AG20443 (cell line): ENCODE results near the gene EIF4A3.
"Not testable (repeated sequence)": the region's sequence is repeated elsewhere in the genome, so short reads cannot be mapped to it uniquely, and the experiment has no call there.

ENCODE experiments used
- DNase-seq: peaks from one replicate; pipeline ENCODE4 v3.0.0; 2012; ENCODE audit warnings: low spot score, mixed read lengths

EIF4A3 gene

DNA sequence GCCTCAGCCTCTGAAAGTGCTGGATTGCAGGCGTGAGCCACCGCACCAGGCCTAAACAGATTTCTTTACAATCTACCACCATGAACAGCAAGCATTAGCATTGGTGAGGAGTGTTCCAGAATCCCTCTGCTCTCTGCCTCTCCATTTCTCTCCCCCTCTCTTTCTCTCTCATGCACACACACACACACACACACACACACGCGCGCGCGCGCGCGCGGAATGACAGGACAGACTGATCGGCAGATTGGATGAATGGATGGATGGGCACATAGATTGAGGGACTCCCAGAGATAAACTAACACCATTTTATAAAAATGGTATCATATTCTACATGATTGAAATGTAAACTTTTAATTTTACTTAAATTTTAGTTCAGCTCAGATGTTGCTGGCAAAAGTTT is 26.2 kb upstream of the EIF4A3 start:
- no peak for DNase-seq

DNA sequence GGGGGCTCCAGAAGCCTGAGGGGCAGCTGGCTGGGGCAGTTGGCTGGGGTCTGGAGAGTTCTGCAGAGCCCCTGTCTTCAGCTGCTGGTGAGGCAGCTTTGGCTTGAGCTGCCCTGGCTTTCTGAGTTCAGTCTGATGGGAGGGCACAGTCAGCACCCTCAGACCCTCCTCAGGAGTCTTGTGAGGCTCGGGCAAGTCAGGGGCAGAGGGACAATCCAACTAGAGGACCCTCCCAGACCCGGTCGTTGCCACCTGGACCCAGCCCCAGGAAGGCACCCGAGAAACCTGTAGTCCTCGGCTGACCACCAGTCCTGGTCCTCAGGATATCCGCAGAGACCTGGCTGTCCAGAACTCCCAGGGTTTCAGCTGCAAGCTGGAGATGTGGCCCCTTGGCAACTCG is 24.8 kb upstream of the EIF4A3 start:
- no peak for DNase-seq

DNA sequence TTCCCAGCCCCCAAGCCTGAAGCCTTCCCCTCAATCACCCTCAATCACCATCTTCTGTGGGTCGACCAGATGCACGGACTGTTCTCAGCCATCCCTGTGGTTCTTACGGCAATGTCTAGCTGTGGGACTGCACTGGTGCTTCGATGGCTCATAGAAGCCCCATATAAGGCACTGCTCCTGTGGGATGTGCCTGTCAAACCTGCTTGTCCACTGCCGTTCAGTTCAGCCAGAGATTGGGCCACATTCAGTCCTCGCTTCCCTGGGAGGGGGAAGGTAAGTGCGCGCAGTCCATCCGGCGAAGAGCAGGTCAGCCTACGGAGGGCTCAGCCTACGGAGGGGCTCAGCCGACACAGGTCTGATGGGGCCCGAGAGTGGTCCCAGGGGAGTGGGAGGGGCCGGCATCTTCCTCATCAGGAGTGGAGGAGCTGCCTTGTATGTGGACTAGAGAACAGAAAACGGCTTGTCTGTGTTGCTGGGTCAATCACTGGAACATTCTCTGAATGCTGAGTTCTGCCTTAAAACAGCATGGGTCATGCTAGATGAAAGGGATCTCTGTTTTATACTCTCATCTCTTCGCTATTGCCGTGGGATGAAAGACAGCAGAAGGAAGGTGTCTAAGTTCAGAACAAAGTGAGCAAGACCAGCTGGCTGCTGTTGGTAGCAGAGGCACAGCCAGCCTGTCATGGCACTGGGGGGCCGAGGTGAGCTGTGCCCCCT is 23.0 kb upstream of the EIF4A3 start, which contains the start of gene CARD14:
CARD14 (plus strand) TSS at position 247 of the 717 bp plus-strand sequence. CDS start 11,409 bp downstream, outside the sequence.
- DNase-seq: no peak

DNA sequence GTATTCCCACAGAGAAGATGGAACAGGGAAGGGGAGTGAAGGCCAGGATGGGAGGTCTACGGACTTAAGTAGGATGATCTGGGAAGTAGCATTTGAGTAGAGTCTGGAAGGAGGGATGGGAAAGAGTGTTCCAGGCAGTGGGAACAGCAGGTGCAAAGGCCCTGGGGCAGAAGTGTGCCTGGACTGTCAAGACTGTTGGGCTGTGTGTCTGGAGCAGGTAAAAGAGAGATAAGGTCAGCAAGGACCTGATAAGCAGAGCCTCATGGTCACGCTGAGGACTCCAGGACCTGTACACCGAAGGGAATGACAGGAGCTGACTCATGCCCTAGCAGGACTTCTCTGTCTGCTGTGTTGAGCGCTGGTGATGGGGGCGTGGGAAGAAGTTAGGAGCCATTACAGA is 22.2 kb upstream of the EIF4A3 start:
- no peak for DNase-seq

DNA sequence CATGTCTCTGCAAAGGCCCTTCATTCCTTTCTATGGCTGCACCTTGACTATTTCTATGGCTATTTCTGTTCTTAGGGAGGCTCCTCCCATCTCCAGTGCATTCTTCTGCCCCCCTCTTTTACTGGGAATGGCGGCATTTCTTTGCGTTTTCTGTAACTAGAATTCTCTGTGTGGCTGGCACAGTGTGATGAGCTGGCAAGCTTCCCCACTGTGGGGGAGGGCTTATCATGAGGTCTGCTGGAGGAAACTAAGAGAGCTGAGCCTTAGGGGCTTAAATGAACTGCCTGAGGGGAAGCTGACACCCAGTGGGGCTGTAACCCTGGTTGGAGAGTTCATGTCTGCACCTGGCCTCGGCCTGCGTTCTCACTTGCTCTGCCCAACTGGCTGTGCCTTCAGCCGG is 21.4 kb upstream of the EIF4A3 start:
- DNase-seq: no peak

DNA sequence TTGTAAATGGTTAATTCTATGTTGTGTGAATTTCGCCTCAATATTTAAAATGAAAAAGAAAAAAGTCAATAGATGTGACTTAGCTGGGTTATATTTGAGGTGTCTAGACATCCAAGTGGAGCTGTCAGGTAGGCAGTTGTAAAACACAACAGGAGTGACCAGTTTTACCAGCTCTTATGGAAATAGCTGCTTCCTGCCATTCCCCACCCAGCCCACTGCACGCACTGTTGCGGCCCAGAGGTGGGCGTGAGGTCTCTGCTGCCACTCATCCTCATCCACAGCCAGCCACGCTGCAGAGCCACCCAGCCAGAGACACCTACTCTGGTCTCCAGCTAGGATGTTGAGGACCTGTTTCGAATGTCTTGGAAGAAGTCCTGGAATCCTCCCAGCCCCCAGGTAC is 19.5 kb upstream of the EIF4A3 start:
- peak; percentile 3 for DNase-seq

DNA sequence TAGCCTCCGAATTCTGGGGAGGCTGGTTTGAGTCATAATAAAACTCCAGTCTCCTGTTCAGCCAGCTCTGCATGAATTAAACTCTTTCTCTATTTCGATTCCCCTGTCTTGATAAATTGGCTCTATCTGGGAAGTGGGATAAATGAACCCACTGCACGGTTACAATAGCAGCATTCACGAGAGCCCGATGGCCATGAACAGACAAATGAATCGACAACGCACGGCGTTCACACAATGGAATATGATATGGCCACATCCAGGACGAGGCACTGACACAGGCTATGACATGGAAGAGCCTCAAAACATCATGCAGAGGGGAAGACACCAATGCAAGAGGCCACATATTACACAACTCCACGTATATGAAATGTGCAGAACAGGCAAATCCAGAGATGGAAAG is 17.3 kb upstream of the EIF4A3 start:
- DNase-seq: no peak

DNA sequence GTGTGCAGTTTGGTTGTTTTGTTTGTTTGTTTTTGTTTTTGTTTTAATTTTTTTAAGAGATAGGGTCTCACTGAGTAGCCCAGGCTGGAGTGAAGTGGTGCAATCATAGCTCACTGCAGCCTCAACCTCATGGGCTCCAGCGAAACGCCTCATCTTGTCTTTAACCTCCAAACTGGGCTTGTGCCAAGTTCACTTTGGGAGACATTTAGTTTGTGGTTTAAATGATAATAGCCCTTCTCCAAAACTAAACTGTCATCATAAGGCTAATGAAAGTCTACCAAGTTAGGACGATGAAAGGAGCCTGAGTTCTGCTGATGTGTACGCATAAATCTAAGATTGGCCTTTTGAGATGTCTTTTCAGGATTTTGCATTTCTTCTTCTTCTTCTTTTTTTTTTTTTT is 16.4 kb upstream of the EIF4A3 start:
- DNase-seq: no peak

DNA sequence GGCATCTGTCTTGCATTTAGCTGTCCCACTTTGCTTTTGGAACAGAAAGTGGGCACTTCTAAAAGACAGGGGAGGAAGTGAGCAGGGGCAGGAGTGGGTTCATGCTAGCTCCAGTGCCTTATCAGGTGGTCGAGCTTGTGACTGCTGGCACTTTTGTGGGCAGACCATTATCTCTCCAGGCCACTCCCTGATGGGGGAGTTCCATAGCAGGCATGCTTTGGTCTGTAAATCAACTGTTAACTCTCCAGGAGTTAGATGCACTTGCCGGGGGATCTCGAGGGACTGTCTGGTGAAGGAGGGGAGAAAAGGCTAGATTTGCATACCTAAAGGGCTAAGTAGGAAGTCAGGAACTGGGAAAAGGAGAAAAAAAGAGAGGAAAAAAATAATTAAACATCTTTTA is 13.6 kb upstream of the EIF4A3 start:
- DNase-seq: no peak

DNA sequence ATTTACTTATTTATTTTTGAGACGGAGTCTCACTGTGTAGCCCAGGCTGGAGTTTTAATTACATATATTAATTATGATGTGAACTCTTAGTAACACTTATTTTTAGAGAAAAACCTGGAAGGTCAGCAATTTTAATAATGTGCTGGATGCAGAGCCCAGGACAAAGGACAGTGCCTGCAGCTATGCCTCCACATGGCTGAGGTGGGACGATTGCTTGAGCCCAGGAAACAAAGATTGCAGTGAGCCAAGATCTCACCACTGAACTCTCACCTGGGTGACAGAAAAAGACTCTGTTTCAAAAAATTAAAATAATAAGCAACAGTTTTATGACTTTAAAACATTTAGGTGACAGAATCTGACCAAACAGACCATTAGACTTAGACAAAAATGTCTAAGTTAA is 11.9 kb upstream of the EIF4A3 start:
- DNase-seq: no peak

DNA sequence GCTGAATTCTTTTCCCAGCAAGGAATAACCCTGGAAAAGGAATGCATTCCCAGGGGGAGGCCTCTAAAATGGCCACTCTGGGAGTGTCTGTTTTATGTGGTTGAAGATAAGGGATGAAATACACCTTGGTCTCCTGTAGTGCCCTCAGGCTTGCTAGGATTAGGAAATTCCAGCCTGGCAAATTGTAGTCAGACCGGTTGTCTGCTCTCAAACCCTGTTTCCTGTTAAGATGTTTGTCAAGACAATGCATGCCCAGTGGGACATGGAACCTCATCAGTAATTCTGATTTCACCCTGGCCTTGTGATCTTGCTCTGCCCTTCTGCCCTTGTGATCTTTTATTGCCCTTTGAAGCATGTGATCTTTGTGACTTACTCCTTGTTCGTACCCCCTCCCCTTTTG is 8.7 kb upstream of the EIF4A3 start:
- not testable (repeated sequence) for DNase-seq

DNA sequence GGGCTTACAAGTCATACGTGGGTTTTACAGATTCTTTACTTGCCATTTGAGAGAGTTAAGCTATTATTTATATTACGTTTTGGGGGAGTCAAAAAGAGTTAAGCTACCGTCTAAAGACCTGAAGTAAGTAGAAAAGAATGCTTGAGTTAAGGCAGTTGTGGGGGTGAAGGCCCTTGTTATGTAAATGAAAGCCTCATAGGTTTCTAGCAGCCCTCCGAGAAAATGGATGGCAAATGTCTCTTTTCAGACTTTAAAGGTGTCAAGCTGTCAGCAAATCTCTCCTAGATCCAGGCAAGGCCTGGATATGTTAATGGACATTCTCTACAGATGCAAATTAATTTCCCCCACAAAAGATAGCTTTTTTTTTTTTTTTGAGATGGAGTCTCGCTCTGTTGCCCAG is 7.2 kb upstream of the EIF4A3 start:
- no peak for DNase-seq

DNA sequence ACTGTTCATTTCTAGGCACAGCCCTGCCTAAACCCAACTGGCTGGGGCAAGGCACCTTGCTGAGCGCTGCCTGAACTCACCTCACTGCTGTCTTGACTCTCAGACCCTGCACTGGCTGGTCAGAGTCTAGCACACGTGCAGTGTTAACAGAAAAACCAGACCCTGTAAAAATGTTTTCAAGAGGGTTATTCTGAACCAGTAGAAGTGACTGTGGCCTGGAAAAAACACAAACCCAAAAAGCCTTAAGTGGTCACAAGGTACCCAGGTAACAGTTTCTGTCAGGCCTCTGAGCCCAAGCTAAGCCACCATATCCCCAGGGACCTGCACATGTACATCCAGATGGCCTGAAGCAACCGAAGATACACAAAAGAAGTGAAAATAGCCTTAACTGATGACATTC is 6.1 kb upstream of the EIF4A3 start:
- no peak for DNase-seq

DNA sequence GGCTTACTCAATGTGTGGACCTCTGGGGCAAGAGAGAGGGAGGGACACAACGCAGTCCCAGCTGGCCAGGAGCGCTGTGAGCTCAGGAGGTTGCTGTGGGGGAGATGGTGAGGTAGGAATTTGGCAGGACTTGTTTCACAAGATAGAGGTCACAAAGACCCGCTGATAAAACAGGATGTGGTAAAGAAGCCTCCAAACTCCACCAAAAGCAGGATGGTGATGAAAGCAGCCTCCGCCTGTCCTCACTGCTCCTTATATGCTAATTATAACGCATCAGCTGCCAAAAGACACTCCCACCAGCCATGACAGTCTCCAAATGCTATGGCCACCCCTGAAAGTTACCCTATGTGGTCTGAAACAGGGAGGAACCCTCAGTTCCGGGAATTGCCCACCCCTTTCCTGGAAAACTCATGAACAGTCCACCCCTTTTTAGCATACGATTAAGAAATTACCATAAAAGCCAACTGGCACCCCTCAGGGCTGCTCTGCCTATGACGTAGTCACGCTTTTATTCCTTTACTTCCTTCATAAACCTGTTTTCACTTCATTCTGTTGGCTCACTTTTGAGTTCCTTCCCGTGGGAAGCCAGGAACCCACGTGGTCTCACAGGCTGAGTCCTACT is 5.3 kb upstream of the EIF4A3 start:
- DNase-seq: no peak

DNA sequence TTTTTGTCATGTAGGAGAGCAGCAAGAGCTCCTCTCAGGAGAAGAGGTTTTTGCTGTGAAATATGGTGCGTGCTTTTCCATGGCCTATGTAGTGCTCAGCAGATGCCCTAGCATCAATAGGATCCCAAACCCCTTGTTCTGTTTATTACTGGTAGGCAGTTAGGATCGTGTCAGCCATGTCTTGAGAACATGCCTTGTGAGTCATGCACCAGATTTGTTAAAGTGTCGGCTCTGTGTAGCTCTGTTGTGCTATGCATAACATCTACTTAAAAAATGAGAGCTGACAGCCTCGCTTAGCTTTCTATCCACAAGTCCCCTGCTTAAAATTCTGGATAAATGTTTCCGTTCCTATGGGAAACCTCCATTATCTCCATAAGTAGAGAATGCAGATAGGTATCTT is 4.4 kb upstream of the EIF4A3 start:
- DNase-seq: peak; percentile 45

DNA sequence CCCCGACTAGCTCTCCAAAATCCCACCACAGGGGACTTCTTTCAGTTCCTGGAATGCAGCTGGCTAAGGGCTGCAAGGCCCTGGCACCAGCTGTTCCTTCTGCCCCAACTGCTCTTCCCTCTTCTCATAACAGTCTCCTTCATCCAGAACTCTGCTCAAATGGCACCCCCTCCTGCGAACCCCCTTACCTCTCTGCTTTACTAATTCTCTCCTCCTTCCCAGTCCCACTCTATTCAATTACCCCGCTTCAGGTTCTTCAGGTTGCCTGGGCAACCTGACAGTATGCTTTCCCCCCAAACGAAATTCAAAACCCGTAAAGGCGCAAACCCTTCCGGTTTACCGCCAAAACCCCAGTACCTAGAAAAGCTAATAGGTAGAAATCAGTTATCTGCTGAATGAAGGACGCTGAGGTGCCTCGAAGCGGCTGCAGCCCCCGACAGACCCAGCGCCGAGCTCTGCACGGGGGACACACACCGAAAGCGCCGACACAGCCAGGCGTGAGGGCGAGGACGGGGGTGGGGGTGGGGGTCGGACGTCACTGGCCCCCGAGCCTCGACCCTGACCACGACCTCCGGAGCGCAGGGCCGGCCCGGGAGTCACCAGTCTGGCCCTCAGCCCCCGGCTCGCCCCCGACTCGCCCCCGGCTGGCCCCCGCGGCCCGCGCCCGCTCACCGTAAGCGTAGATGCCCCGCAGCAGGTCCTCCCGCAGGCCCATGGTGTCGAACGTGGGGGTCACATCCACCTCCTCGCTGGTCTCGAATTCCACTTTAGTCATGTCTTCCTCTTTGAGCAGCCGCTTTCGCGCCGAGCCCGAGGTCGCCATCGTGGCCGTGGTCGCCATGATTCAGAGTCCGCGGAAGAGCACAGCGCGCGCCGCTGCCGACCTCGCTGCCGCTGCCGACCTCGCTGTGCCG is 550 bp downstream of the EIF4A3 start:
- DNase-seq: peak; percentile 49

DNA sequence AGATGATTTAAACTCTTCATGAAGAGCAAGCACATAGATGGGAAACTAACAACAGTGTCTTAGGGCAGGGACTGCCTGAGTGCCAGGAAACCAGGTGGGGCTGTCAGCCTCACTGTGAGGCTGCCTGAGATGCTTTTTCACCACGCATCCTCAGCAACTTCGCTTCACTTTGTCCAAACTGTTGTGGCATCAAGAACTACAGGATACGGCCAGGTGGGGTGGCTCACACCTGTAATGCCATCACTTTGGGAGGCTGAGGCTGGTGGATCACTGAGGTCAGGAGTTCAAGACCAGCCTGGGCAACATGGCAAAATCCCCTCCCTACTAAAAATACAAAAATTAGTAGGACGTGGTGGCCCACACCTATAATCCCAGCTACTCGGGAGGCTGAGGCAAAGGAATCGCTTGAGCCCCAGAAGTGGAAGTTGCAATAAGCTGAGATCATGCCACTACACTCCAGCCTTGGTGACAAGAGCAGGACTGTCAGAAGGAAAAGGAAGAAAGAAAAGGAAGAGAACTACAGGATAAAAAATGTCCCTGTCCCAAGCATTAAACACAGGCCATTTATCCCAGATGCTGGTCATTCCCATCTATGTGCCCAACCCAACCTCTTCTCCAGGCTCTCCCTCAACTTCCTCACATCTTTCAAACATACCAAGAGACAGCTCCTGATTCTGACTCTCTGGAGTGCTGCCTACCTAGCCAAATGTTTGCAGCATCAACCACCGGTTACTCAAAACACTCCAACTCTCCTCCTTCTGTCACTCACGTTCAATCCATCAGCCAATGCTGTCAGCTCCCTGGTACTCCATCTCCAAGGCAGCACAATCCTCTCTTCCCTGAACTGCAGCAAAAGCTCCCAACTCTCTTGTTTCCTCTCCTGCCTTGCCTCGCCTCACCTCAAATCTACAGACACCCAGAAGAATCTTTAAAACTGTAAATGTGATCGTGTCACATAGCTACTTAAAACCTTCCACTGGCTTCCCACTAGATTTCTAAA is 1.6 kb downstream of the EIF4A3 start:
- no peak for DNase-seq

DNA sequence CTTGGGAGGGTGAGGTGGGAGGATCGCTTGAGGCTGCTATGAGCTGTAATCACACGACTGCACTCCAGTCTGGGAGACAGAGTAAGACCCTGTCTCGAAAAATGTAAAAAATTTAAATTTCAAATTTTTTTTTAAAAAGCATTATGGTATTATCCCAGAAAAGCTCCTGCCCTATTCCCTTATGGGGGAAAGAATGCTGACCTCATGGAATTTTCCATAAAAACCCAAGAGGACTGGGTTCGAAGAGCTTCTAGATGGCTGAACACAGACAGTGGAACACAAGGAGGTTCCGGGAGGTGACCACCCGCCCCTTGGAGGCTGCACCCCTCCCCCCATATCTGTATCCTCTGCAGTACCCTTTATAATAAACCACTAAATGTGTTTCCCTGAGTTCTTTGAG is 4.0 kb downstream of the EIF4A3 start:
- no peak for DNase-seq

DNA sequence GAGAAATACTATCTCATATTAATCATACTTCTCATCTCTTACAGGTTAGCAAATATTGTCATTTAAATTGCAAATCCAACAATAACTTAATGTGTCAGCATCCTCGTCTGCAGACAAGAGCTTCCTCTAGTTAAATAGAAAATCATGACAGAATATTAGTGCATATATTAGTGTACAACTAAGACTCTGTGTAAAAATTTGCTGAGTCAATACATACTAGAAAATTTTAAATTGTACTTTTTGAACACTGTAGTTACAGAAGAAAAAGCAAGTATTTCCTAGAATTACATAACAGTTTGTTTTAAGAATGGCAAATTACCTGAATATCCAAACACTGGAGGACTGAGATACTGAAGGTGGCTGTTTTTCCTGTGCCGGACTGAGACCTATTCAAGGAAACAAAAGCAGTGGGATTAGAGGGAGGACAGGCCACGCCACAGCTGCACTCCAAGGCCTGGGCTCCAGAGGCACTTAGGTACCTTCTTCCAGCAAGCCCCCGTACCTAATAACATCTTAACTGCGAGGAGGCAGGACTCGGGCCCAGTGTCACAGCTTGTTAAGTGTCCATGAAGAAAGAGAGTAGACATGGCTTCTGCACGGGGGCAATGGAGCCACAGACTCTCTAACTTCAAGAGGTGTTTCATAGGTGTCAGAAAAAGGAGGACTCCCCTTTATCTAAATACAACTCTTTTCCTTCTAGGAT is 5.3 kb downstream of the EIF4A3 start:
- no peak for DNase-seq

DNA sequence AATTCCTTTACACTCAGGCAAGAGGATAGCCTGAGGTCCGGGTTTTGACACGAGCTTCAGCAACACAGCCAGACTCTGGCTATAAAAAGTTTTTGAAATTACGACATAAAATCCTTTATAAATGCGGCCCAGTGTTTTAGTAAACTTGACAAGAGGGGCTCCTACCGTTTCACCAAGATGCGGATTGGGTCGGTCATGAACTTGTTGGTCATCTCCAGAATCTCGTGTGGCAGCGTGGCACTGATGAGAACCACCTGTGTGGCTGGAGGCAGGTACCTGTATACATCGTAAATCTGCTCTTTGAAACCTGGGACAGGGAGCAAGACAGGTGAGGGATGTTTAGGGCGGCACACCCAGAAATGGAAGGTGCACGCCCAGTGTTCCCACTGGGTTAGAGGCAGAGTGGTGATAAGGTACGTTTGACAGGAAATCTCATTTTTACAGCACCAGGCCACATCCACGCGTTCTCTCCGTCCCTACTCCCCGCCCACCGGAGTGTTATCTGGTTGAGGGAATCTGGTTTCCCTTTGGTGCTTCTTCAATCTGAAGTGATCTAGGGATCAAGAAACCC is 8.0 kb downstream of the EIF4A3 start:
- no peak for DNase-seq

DNA sequence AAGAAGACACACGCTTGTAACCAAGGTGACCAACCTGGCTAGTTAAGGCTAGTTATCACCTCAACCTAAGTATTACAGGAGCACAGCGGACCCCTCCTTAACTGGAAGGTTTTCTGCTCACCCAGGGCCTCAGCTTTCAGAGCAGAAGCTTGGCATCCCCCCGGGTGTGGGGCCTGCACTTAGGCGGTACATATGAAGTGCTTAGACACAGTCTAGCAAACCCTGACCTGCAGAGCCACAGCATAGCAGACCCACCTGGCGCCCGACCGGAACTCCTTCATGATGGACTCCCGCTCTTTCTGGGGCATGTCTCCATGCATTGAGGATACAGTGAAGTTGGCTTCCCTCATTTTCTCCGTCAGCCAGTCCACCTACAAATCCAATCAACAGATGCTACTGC is 9.8 kb downstream of the EIF4A3 start:
- no peak for DNase-seq
